Measurements from ENCODE around the gene POPDC3. TPM values are rescaled to one million over a fixed set of nuclear protein-coding genes. Genes with fewer than 3 reads are reported as not detected.

The POPDC3 gene
- total and polyA plus RNA-seq, 2 of the 13 experiments (the other 11 are each of a cell fraction or from before 2014, with no cell fraction given) = 0.18 to 0.20 TPM

- no peak for TF ChIP-seq FOXP4 (CRISPR knock-in tag; IDR thresholded peaks at IDR 0.05)
Observed at GRCh38 chr6:105137388-105137787, 42.4 kb downstream of the POPDC3 start (continued).

- intact Hi-C loops (cut with micrococcal nuclease; ENCODE audit: unreplicated experiment) = no loop called here
- FAIRE-seq (no peak), ATAC-seq (peak; percentile 89), DNase-seq (ENCODE audit: low spot score) (no peak)
- Histone ChIP-seq H3K4me1 (ENCODE audit: insufficient read depth, low read length) (peaks cover 7% of the 10 kb centered on the region; the same call in 1 of the 2 replicates), H3K9ac (ENCODE audit: insufficient read depth, low read depth, low read length) (peak overlapping the region; percentile 54; the same call in 1 of the 2 replicates), H3K9me3 (ENCODE audit: low read length) (no peaks in the 10 kb centered on the region), H3K4me3 (replicated peaks in 1 of 3; ENCODE audit: insufficient read depth in 1 of 3, low read depth in 2 of 3, low read length in 3 of 3) (peak overlapping the region; percentile 64 to 74 (median 70); a peak in 5 of 6 replicates), H4K20me1 (ENCODE audit: insufficient read depth, low read length) (no peaks in the 10 kb centered on the region), H3K36me3 (replicated peaks in 1 of 2; ENCODE audit: control insufficient read depth in 1 of 2, insufficient read depth in 2 of 2, low read length in 2 of 2) (no peaks in the 10 kb centered on the region), H2AFZ (ENCODE audit: low read length) (no peak overlapping the region), H3K27ac (ENCODE audit: extremely low read length, insufficient read depth, low read length) (no peak overlapping the region), H3K79me2 (ENCODE audit: insufficient read depth, low read length) (no peaks in the 10 kb centered on the region), H3K4me2 (ENCODE audit: low read depth, low read length) (peak overlapping the region; percentile 69), H3K27me3 (ENCODE audit: control insufficient read depth in 1 of 2, insufficient read depth in 2 of 2, low read length in 2 of 2) (peaks cover 4 to 17% of the 10 kb centered on the region in 2 experiments; a peak in 3 of 5 replicates)
- ChIA-PET CTCF (ENCODE audit: low intra/inter-chr PET ratio, low total read pairs) (no interaction called here), POLR2A (interaction anchor here (1.4 kb wide), 1 partner anchor 10 kb away, joined by 3 read pairs; no protein-coding TSS in a partner anchor)
- BruUV-seq (replicated peaks) = no TSS peak
- WGBS (ENCODE audit: low lambda C conversion rate) = 7% methylated on average over 32 of the region's 122 CpGs
- in situ Hi-C loops (cut with HindIII; ENCODE audit: extremely low pct_ligation_motif_present, low pct_unique_long_range_greater_than_20kb) = no loop called here
- TF ChIP-seq ELF1 (CRISPR knock-in tag; IDR thresholded peaks at IDR 0.05) (no peak), ZNF687 (CRISPR knock-in tag; IDR thresholded peaks at IDR 0.05) (peak; percentile 80), ZNF205 (CRISPR knock-in tag; IDR thresholded peaks at IDR 0.05) (no peak), CTCF (CRISPR knock-in tag; IDR thresholded peaks at IDR 0.05) (0 out of 2 replicates have a peak, but pooled peaks have one; percentile 3), ZNF501 (CRISPR knock-in tag; IDR thresholded peaks at IDR 0.05) (peak; percentile 49), ZNF776 (CRISPR knock-in tag; IDR thresholded peaks at IDR 0.05) (0 out of 2 replicates have a peak, but pooled peaks have one; percentile 43), MAX (IDR thresholded peaks at IDR 0.05) (peak; percentile 35; the same call in 1 of the 2 replicates), NPAS2 (CRISPR knock-in tag; IDR thresholded peaks at IDR 0.05; ENCODE audit: borderline replicate concordance) (no peak), PHF8 (CRISPR knock-in tag; IDR thresholded peaks at IDR 0.05) (peak; percentile 28; the same call in 1 of the 2 replicates), ZBTB8A (CRISPR knock-in tag; IDR thresholded peaks at IDR 0.05; ENCODE audit: borderline replicate concordance, low read depth) (peak; percentile 38; the same call in 1 of the 2 replicates), GABPB1 (CRISPR knock-in tag; IDR thresholded peaks at IDR 0.05) (peak; percentile 39; the same call in 1 of the 2 replicates), RAD21 (CRISPR knock-in tag; IDR thresholded peaks at IDR 0.05) (0 out of 2 replicates have a peak, but pooled peaks have one; percentile 5)
Observed at GRCh38 chr6:105136431-105137350, 43.1 kb downstream of the POPDC3 start.
